ENCODE results near the gene RMDN2. TPM values are rescaled to one million over a fixed set of nuclear protein-coding genes. Genes with fewer than 3 reads are reported as not detected.

RMDN2 gene
- total RNA-seq, 1 experiment from 2014 or later: 3.2 TPM

GRCh38 chr2:37982847-37983246 lies 57.8 kb downstream of the RMDN2 start:
- no TSS peak for BruUV-seq (replicated peaks)
- H3K4me1 Mint-ChIP-seq (ENCODE audit: insufficient read depth, unreplicated experiment): peaks cover 14% of the 10 kb centered on the region
- CTCF ChIA-PET: interaction anchor here (0.6 to 1.7 kb wide), 12 partner anchors 8 to 587 kb away, joined by 3 to 18 read pairs (median 5); partner anchors contain the start of gene CYP1B1

GRCh38 chr2:37983719-37984118 lies 58.6 kb downstream of the RMDN2 start:
- peaks cover 14% of the 10 kb centered on the region for H3K4me1 Mint-ChIP-seq (ENCODE audit: insufficient read depth, unreplicated experiment)
- no peak overlapping the region for H3K4me3 Mint-ChIP-seq (ENCODE audit: unreplicated experiment)
- no TSS peak for BruUV-seq (replicated peaks)
- no peak overlapping the region for H3K27ac Mint-ChIP-seq (ENCODE audit: low read depth, unreplicated experiment)
- DNase-seq (ENCODE audit: unreplicated experiment): no peak
- ChIA-PET CTCF (interaction anchor here (0.6 to 1.2 kb wide), 3 partner anchors 93 to 293 kb away, joined by 3 to 5 read pairs (median 4); partner anchors contain the start of gene CYP1B1), POLR2A (interaction anchor here (0.5 to 2.1 kb wide), 2 partner anchors 93 to 293 kb away, joined by 3 to 8 read pairs; partner anchors contain the start of gene CYP1B1)
- H3K27me3 Mint-ChIP-seq (ENCODE audit: insufficient read depth, unreplicated experiment): no peaks in the 10 kb centered on the region
- H3K9me3 Mint-ChIP-seq (ENCODE audit: unreplicated experiment): no peaks in the 10 kb centered on the region
- intact Hi-C loops (cut with micrococcal nuclease): loop anchor here (1.0 to 2.0 kb wide), 4 partner anchors 87 to 587 kb away; no protein-coding TSS in a partner anchor
- no peak for TF ChIP-seq CTCF (IDR thresholded peaks at IDR 0.05; ENCODE audit: unreplicated experiment)
- no peaks in the 10 kb centered on the region for H3K36me3 Mint-ChIP-seq (ENCODE audit: insufficient read depth, unreplicated experiment)

More at GRCh38 chr2:37982847-37983246, 57.8 kb downstream of the RMDN2 start:
- Mint-ChIP-seq H3K36me3 (ENCODE audit: insufficient read depth, unreplicated experiment) (no peaks in the 10 kb centered on the region), H3K27me3 (ENCODE audit: insufficient read depth, unreplicated experiment) (no peaks in the 10 kb centered on the region), H3K4me3 (ENCODE audit: unreplicated experiment) (no peak overlapping the region), H3K27ac (ENCODE audit: low read depth, unreplicated experiment) (no peak overlapping the region), H3K9me3 (ENCODE audit: unreplicated experiment) (no peaks in the 10 kb centered on the region)
- intact Hi-C loops (cut with micrococcal nuclease): loop anchor here (1.0 to 2.0 kb wide), 3 partner anchors 86 to 291 kb away; partner anchors contain the start of gene CYP1B1
- DNase-seq (ENCODE audit: unreplicated experiment): no peak
- POLR2A ChIA-PET: no interaction called here
- no peak for TF ChIP-seq CTCF (IDR thresholded peaks at IDR 0.05; ENCODE audit: unreplicated experiment)

- intact Hi-C loops (cut with micrococcal nuclease): loop anchor here (1.0 to 2.0 kb wide), 3 partner anchors 131 to 588 kb away; no protein-coding TSS in a partner anchor
- Mint-ChIP-seq H3K36me3 (ENCODE audit: insufficient read depth, unreplicated experiment) (no peaks in the 10 kb centered on the region), H3K4me3 (ENCODE audit: unreplicated experiment) (no peak overlapping the region), H3K27me3 (ENCODE audit: insufficient read depth, unreplicated experiment) (no peaks in the 10 kb centered on the region), H3K4me1 (ENCODE audit: insufficient read depth, unreplicated experiment) (peaks cover 14% of the 10 kb centered on the region), H3K27ac (ENCODE audit: low read depth, unreplicated experiment) (no peak overlapping the region), H3K9me3 (ENCODE audit: unreplicated experiment) (no peaks in the 10 kb centered on the region)
- CTCF ChIA-PET: interaction anchor here (0.6 to 1.2 kb wide), 6 partner anchors 92 to 292 kb away, joined by 3 to 8 read pairs (median 4); partner anchors contain the start of gene CYP1B1
- no TSS peak for BruUV-seq (replicated peaks)
- POLR2A ChIA-PET: interaction anchor here (0.5 to 2.7 kb wide), 5 partner anchors 92 to 292 kb away, joined by 3 to 9 read pairs (median 4); partner anchors contain the start of gene CYP1B1
- TF ChIP-seq CTCF (IDR thresholded peaks at IDR 0.05; ENCODE audit: unreplicated experiment): no peak
- no peak for DNase-seq (ENCODE audit: unreplicated experiment)
Measured at GRCh38 chr2:37984176-37984575, 59.1 kb downstream of the RMDN2 start.

- H3K27ac Mint-ChIP-seq (ENCODE audit: low read depth, unreplicated experiment): no peak overlapping the region
- intact Hi-C loops (cut with micrococcal nuclease): loop anchor here (1.0 to 2.0 kb wide), 3 partner anchors 131 to 588 kb away; no protein-coding TSS in a partner anchor
- TF ChIP-seq CTCF (IDR thresholded peaks at IDR 0.05; ENCODE audit: unreplicated experiment): peak; percentile 24
- CTCF ChIA-PET: interaction anchor here (0.6 to 1.5 kb wide), 9 partner anchors 92 to 292 kb away, joined by 3 to 8 read pairs (median 3); partner anchors contain the start of gene CYP1B1
- H3K4me3 Mint-ChIP-seq (ENCODE audit: unreplicated experiment): no peak overlapping the region
- BruUV-seq (replicated peaks): no TSS peak
- DNase-seq (ENCODE audit: unreplicated experiment): peak; percentile 25
- H3K27me3 Mint-ChIP-seq (ENCODE audit: insufficient read depth, unreplicated experiment): no peaks in the 10 kb centered on the region
- H3K9me3 Mint-ChIP-seq (ENCODE audit: unreplicated experiment): no peaks in the 10 kb centered on the region
- POLR2A ChIA-PET: interaction anchor here (0.6 to 2.7 kb wide), 7 partner anchors 92 to 549 kb away, joined by 3 to 9 read pairs (median 4); partner anchors contain the start of genes ATL2 and CYP1B1
- peaks cover 14% of the 10 kb centered on the region for H3K4me1 Mint-ChIP-seq (ENCODE audit: insufficient read depth, unreplicated experiment)
- H3K36me3 Mint-ChIP-seq (ENCODE audit: insufficient read depth, unreplicated experiment): no peaks in the 10 kb centered on the region
Measured at GRCh38 chr2:37984589-37984988, 59.5 kb downstream of the RMDN2 start.

Measured in MCF 10A (cell line).